Measurements from ENCODE around the gene GCLM. TPM values are rescaled to one million over a fixed set of nuclear protein-coding genes. Genes with fewer than 3 reads are reported as not detected.

GCLM gene
- total and polyA plus RNA-seq, 9 of the 15 experiments (the other 6 are each of a cell fraction or from before 2014, with no cell fraction given) = 9.3 to 71.6 (median 24.5) TPM

- TF ChIP-seq CTCFL (IDR thresholded peaks at IDR 0.05; ENCODE audit: borderline replicate concordance, insufficient read depth, low read depth, low read length, poor library complexity, severe bottlenecking) (peak; percentile 96), ZHX1 (conservative IDR thresholded peaks at IDR 0.05; ENCODE audit: low read length) (no peak), HMGXB4 (CRISPR knock-in tag; IDR thresholded peaks at IDR 0.05) (peak; percentile 89; the same call in 1 of the 2 replicates), FOXM1 (IDR thresholded peaks at IDR 0.05; ENCODE audit: low read depth) (no peak), FOXM1 (CRISPR knock-in tag; IDR thresholded peaks at IDR 0.05; ENCODE audit: low read depth) (no peak), SMAD2 (IDR thresholded peaks at IDR 0.05; ENCODE audit: low read depth, low read length) (no peak), ZFP30 (CRISPR knock-in tag; IDR thresholded peaks at IDR 0.05; ENCODE audit: borderline replicate concordance) (no peak), RBBP5 (IDR thresholded peaks at IDR 0.05; ENCODE audit: borderline replicate concordance, insufficient read depth, low read length, poor library complexity, severe bottlenecking) (peak; percentile 83), BRD4 (IDR thresholded peaks at IDR 0.05) (no peak), FOXJ2 (tag; IDR thresholded peaks at IDR 0.05) (no peak), FOS (IDR thresholded peaks at IDR 0.05; ENCODE audit: extremely low read depth, insufficient read length) (peak; percentile 5), ZNF586 (CRISPR knock-in tag; conservative IDR thresholded peaks at IDR 0.05) (no peak), STAT5B (CRISPR knock-in tag; IDR thresholded peaks at IDR 0.05) (no peak), HMG20A (CRISPR knock-in tag; conservative IDR thresholded peaks at IDR 0.05) (no peak), PKNOX1 (IDR thresholded peaks at IDR 0.05) (no peak), ZNF12 (CRISPR knock-in tag; IDR thresholded peaks at IDR 0.05) (no peak), POLR3G (IDR thresholded peaks at IDR 0.05; ENCODE audit: extremely low read depth, insufficient read length, insufficient replicate concordance) (no peak), FOXK2 (conservative IDR thresholded peaks at IDR 0.05 in 1 of 2, IDR thresholded peaks at IDR 0.05 in 1 of 2; ENCODE audit: low read depth in 2 of 2) (no peak; a peak in 2 of 4 replicates), ZNF77 (CRISPR knock-in tag; IDR thresholded peaks at IDR 0.05) (no peak), GATAD2A (IDR thresholded peaks at IDR 0.05) (no peak), ZNF384 (IDR thresholded peaks at IDR 0.05; ENCODE audit: low read depth, low read length) (no peak)
Observed at GRCh38 chr1:93909146-93910050, at the start of gene GCLM (continued).

All from K562 (cell line).